Daoy (cell line): Measurements from ENCODE around the gene ADAP1. TPM values are rescaled to one million over a fixed set of nuclear protein-coding genes. Genes with fewer than 3 reads are reported as not detected.
"Not testable (repeated sequence)": the region's sequence is repeated elsewhere in the genome, so short reads cannot be mapped to it uniquely, and the experiment has no call there.

ENCODE experiments used
- DNase-seq: peaks from one replicate; pipeline ENCODE4 v3.0.0-alpha.2; 2015; ENCODE audit warnings: low read depth
- total RNA-seq: library from RNA; depleted of rRNA; stranded (reverse); fragments of >200 nt; shearing (Covaris generic); gene quantifications from 2 replicates; pipeline ENCODE4 v1.2.3, GENCODE V29; 2014

Gene ADAP1
- total RNA-seq, 1 experiment from 2014 or later, result 1.3 TPM

GRCh38 chr7:883055-884021 lies 71.1 kb downstream of the ADAP1 start:
- no peak for DNase-seq

DNA sequence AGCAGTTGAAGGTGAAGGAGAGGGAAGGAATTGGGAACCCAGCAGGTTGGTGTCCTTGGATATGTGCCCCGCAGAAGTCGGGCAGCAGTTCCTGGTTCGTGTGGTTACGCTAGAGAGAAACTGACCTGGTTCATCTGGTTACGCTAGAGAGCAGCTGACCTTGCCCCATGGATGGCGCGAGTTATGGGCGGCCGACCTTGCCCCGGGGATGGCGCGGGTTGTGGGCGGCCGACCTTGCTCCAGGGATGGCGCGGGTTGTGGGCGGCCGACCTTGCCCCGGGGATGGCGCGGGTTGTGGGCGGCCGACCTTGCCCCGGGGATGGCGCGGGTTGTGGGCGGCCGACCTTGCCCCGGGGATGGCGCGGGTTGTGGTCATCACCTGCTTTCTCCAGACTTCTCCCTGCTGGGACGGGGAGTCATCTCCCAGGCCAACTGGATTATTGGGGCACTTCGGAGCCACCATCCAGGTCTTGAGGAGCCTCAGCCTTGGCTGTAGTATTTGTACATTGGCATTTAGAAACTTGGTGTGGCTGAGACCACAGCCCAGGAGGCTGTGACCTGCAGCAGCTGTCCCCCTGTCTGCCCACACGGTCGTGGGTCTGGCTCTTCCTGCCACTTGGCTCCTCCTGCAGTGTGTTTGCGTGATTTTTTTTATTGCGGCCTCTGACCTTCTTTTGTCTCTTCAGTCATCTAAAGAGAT lies 72.0 kb downstream of the ADAP1 start:
- no peak for DNase-seq

DNA sequence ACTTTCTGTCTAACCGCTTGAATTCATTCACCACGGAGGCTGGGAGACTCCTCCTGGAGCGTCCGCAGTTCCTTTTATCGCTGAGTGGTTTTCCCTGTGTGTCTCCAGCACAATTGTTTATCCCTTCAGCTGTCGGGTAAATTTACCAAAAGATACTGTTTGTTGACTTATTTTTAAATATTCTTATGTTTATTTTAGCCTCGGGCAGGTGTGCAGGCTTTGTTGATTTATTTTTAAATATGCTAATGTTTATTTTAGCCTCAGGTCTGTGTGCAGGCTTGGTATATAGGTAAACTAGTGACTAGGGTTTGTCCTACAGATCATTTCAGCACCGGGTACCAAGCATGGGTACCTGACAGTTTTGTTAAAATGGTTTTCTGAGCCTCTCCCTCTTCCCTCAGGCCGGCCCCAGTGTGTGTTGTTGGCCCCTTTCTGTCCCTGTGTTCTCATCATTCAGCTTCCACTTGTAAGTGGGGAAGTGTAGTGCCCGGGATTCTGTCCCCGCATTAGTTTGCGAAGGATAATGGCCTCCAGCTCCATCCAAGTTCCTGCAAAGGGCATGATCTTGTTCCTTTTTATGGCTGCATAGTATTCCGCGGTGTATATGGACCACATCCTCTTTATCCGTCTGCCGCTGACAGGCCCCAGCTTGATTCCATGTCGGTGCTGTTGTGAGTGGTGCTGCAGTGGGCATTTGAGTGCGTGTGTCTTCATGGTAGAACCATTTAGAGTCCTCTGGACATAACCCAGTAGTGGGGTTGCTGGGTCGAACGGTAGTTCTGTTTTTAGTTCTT lies 72.8 kb downstream of the ADAP1 start:
- no peak for DNase-seq

GRCh38 chr7:880450-880849 lies 74.0 kb downstream of the ADAP1 start:
- no peak for DNase-seq

DNA sequence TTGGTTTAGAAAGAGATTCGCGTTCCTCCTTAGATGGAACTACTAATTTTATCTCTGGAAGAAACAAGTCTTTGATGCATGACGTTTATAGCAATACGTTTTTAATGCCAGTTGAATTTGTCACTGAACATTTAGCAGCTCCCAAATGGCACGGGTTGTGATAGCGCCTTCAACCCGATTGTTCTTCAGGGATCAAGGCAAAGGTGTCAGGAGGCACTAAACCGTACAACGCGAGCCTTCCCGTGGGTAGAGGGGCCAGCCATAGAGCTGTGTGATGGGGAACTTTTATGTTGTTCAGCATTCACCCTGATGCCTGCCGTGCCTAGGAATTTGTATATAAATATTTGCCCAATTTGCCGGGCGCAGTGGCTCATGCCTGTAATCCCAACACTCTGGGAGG lies 74.8 kb downstream of the ADAP1 start:
- DNase-seq, result no peak

DNA sequence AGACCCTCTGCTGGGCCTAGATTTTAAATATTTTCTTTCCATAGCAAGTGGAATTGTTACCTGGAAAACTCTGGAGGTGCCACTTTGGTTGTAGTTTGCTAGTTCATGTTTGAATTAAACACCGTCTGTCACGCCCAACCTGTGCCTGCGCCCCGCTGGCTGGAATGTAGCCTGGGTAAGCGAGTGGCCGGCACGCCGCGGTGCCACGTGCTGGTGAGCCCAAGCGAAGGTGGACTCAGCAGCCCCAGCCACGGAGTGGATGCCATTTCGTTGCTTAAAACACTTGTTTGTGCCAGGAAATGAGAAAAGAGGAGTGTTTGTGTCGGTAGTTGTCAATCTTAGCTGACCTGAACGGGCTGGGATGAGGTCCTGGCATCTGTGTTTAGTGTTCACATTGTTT lies 75.4 kb downstream of the ADAP1 start:
- no peak for DNase-seq

GRCh38 chr7:877312-878232 lies 76.9 kb downstream of the ADAP1 start:
- no peak for DNase-seq

GRCh38 chr7:876972-877311 lies 77.5 kb downstream of the ADAP1 start:
- no peak for DNase-seq

GRCh38 chr7:876077-876971 lies 78.2 kb downstream of the ADAP1 start, which contains the start of gene GET4:
GET4 (plus strand) TSS chr7:876554; CDS start chr7:876646, 92 bp downstream.
- peak; percentile 97 for DNase-seq

GRCh38 chr7:875476-876076 lies 78.9 kb downstream of the ADAP1 start:
- no peak for DNase-seq

DNA sequence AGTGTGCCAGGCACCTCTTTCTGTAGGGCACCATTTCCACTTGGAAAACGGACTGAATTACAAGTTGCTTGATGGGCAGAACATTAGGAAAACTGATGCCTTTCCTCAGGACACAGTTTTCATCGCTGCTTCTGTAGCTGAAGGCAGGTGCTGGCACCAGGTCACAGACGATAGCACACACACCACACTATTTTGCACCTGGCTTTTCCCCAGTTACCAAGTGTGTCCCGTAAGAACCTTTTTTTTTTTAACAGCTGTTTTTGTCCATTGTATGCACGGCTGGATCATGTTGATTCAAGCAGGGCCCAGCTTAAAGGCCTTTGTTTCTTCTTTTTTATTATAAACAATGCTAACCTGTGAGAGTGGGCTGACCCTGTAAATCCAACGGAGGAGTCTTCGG lies 79.4 kb downstream of the ADAP1 start:
- DNase-seq, result no peak

- DNase-seq, result no peak
Measured at GRCh38 chr7:874031-874749, 80.3 kb downstream of the ADAP1 start.

DNA sequence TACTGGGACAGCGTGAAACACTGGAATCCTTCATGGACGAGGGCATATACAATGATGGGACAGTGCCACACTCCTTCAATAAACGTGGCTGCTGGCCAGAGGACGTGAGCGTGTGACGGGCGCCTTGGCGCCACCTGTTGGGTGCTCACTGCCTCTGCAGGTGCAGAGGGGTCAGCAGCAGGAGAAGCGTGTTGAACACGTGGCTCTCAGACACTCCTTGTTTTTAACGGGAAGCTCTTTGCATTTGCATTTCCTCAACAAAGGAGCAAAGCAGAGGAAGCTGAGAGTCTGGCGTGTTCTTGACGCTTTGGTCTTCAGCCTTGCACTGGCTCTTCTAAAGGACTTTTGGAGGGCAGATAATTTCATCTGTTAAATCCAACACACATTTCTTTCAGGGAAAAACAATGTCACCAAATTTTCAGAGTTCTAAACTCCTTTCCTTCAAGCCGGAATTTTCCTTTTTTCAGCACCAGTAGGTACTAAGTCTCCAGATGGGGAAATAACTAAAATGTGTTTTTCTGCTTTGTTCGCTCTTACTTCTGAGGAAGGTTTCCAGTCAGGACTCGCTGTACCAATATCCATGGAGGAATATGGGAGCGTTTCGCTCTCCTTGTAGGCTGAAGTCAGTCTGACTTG lies 81.0 kb downstream of the ADAP1 start:
- DNase-seq, result peak; percentile 88

GRCh38 chr7:872685-873084 lies 81.8 kb downstream of the ADAP1 start:
- not testable (repeated sequence) for DNase-seq

DNA sequence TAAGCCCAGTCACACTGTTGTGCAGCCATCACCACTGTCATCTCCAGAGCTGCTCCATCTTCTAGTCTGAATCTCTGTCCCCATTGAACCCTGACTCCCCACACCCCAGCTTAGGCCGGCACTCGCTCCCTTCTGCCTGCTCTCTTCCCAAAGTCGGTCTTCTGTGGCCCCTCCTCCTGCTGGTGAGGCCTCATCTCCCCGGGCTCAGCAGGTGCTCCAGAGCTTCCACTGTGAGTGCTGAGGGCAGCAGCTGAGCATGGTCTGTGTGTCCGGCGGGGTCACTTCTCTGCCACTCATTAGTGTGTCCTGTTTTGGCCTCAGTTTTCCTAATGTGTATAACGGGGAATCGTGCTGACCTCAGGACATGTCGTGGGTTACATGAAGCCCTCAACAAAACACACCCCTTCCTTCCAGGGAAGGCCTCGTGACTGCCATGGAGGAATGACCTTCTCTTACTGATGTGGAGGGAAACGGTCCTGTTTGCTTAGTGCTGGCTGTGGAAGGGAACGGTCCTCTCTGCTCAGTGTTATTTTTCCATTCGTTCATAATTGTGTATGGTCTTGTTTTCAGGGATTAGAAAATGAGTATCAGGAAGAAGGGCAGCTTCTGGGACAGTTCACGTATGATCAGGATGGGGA lies 82.5 kb downstream of the ADAP1 start:
- no peak for DNase-seq

DNA sequence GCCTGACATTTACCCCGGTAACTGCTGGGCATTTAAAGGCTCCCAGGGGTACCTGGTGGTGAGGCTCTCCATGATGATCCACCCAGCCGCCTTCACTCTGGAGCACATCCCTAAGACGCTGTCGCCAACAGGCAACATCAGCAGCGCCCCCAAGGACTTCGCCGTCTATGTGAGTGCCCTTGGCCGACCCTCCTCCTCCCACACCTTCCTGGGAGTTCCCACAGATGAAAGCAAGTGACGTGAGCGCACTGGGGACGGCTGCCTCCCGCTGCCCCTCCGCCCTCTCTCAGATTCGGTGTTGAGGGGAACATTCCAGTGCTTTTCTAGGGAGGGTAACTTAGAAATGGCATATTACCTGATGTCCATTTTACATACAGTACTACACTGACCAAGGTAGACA lies 85.1 kb downstream of the ADAP1 start:
- no peak for DNase-seq

- DNase-seq, result no peak
Measured at GRCh38 chr7:868189-868486, 86.3 kb downstream of the ADAP1 start.
